Glomerular endothelial cell (primary cell): ENCODE measurements around the gene SGO2. TPM values are rescaled to one million over a fixed set of nuclear protein-coding genes. Genes with fewer than 3 reads are reported as not detected.

Source experiments
- DNase-seq: peaks from one replicate; pipeline ENCODE4 v3.0.0-alpha.2; 2011; ENCODE audit warnings: low read depth, low spot score; ENCODE audit errors: extremely low read depth
- total RNA-seq: library from RNA; depleted of rRNA; stranded (reverse); fragments of >200 nt; gene quantifications from 2 replicates; pipeline ENCODE4 v1.2.3, GENCODE V29; 2015

SGO2 gene, protein sequence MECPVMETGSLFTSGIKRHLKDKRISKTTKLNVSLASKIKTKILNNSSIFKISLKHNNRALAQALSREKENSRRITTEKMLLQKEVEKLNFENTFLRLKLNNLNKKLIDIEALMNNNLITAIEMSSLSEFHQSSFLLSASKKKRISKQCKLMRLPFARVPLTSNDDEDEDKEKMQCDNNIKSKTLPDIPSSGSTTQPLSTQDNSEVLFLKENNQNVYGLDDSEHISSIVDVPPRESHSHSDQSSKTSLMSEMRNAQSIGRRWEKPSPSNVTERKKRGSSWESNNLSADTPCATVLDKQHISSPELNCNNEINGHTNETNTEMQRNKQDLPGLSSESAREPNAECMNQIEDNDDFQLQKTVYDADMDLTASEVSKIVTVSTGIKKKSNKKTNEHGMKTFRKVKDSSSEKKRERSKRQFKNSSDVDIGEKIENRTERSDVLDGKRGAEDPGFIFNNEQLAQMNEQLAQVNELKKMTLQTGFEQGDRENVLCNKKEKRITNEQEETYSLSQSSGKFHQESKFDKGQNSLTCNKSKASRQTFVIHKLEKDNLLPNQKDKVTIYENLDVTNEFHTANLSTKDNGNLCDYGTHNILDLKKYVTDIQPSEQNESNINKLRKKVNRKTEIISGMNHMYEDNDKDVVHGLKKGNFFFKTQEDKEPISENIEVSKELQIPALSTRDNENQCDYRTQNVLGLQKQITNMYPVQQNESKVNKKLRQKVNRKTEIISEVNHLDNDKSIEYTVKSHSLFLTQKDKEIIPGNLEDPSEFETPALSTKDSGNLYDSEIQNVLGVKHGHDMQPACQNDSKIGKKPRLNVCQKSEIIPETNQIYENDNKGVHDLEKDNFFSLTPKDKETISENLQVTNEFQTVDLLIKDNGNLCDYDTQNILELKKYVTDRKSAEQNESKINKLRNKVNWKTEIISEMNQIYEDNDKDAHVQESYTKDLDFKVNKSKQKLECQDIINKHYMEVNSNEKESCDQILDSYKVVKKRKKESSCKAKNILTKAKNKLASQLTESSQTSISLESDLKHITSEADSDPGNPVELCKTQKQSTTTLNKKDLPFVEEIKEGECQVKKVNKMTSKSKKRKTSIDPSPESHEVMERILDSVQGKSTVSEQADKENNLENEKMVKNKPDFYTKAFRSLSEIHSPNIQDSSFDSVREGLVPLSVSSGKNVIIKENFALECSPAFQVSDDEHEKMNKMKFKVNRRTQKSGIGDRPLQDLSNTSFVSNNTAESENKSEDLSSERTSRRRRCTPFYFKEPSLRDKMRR
- 5.6 and 8.1 TPM in 2 replicates for total RNA-seq

GRCh38 chr2:200525882-200526651 lies at the start of gene SGO2:
TSS of gene SGO2 (plus strand) at chr2:200526207. CDS start at chr2:200532976, 6,769 bp downstream.
- peak; percentile 61 for DNase-seq

DNA sequence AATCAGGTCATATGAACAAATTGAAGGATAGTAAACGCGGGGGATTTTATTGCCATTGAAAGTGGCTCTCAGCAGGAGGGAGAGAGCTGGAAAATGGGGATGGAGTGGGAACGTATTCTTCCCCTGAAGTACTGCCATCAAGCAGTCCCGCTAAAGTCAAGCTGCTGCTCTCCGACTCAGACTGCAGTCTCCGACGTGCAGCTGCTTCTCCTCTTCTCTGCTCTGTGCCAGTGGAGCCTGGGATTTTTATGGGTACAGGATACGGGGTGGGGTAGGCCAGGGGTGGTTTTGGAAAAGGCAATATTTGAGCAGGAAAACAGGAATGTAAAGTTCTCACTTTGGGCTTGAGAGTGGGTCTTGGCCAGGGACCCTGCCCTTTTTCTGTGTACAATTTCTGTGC lies 49.2 kb upstream of the SGO2 start:
- DNase-seq, result no peak

GRCh38 chr2:200477667-200478131 lies 48.3 kb upstream of the SGO2 start:
- no peak for DNase-seq

GRCh38 chr2:200479692-200480265 lies 46.2 kb upstream of the SGO2 start:
- DNase-seq, result no peak

DNA sequence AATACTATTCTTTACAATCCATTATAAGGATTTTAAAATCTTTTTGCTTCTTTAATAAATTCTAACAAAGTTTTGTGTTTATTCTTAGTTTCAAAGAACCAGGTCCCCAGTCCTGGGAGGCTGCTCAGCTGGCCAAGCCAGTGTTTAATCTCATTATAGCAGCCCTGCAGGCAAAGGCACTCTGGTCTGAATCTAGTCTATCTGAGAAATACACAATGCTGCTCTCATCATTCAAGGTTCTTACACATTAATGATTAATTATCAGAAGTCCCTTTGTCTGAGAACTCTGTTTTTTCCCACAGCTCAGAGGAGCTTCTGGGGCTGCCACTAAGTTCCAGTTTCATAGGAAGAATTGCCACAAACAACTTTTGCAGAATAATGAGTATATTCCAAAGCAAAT lies 43.8 kb upstream of the SGO2 start:
- no peak for DNase-seq

DNA sequence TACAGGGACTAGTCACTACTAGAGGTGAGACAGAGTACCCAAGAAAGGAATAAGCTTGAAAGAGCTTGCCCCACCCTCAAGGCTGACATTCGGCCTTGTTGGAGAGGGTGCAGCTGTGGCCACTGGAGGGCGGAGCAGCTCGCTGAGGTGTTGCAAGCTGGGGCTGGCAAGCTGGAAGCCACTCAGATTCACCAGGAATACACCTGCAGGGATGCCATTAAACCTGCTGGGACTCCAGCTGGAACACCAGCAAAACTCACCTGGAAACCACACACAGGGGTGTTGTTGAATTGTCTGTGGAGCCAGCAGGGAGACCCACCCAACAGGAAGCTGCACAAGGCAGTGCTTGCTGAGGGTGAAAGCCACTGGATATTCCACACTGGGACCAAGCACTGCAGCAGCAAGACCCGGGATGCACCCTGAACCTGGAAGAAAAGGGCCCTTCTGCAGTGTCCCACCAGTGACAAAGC lies 42.2 kb upstream of the SGO2 start:
- DNase-seq, result no peak

- no peak for DNase-seq
Measured at GRCh38 chr2:200484934-200485333, 41.1 kb upstream of the SGO2 start.

DNA sequence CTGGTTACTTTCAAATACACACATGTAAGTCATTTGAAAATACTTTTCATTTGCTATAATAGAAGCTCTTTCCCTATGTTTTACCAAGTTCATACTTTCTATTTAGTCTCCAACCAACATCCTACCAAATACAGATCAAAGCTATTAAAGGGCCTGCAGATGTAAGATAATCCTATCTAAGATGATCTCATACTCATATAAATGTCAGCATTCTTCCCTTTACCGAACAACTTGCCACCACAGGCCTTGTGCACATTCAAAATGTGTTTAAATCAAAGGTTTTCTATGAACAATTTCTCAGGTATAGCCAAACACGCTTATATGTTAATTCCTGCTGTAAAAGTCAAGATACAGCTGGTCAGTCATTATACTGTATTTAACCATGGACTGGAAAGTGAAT lies 39.5 kb upstream of the SGO2 start:
- DNase-seq, result no peak

- no peak for DNase-seq
Measured at GRCh38 chr2:200488169-200488568, 37.8 kb upstream of the SGO2 start.

- DNase-seq, result no peak
Measured at GRCh38 chr2:200490001-200490400, 36.0 kb upstream of the SGO2 start.

DNA sequence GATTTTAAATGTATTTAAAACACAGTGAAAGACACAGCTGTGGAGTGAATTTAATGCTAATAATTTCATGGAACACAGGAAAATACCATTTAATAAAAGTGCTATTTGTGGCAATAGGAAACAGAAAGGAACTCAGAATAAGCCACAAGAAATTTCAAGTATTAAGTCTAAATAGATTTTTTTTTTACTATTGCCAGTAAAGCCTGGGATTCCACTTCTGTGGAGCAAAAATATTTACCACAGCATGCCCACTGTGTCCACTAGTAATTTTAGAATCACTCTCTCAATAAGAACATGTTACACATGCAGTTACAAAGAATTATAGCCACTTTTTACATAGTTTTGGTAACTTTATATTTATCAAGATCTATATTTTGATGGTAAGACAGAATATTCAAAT lies 33.4 kb upstream of the SGO2 start:
- DNase-seq, result no peak

GRCh38 chr2:200494048-200494447 lies 32.0 kb upstream of the SGO2 start:
- DNase-seq, result no peak

- no peak for DNase-seq
Measured at GRCh38 chr2:200496696-200497095, 29.3 kb upstream of the SGO2 start.

- DNase-seq, result no peak
Measured at GRCh38 chr2:200498402-200499162, 27.4 kb upstream of the SGO2 start.

DNA sequence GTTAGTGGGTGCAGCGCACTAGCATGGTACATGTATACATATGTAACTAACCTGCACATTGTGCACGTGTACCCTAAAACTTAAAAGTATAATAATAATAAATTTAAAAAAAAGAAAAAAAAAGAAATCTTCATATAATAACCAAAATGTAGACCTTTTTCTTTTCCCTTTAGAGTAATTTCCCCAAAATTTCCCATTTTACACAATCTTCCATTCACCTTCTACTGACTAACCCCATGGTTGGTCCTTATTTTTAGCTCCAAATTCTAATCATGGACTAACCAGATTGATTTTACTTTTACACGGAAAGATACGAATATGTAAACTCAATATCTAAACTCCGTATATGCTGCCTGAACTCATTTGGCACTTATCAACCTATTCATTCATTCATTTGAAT lies 23.8 kb upstream of the SGO2 start:
- DNase-seq, result no peak

DNA sequence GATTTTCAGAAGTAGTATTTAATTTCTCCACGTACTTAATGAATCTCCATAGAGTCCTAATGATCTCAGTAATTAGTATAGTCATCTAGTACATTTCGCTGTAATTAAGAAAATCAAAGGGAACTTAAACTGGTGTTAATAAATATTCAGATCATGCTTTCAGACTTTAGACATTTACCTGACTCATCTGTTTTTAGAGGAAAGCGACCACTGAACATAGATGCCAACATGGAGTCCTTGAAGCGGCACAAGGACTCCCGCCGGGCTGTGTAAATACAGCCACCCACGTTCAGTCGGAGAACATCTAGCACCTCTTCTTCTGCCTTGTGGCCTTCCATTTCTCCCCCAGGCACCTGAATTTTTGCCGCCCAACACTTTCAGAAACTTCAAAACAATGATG lies 19.3 kb upstream of the SGO2 start:
- DNase-seq, result no peak

DNA sequence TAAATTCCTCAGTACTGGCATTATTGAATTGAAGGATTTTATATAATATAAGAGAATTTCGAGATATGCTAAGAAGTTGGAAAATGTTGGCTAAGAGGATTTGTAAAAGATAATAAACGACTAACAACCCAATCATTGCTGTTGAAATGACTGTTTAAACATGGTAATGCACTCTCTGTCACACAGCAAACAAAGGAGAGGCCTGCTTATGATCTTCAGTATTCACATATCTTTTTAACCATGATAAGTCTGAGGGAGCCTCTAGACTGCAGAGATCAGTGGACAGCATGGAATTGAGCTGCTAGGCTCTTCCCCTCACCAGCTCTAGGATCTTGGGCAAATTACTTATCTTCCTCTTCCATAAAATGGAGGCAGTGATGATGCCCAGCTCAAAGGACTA lies 18.8 kb upstream of the SGO2 start:
- DNase-seq, result no peak

- no peak for DNase-seq
Measured at GRCh38 chr2:200509235-200509611, 16.8 kb upstream of the SGO2 start.
